HepG2 (cell line): ENCODE results near the gene SNX30.

ENCODE experiments used
- BCL3 ChIP-seq: sonication (generic); formaldehyde crosslinking; IDR thresholded peaks from 2 replicates; pipeline ENCODE4 v1.5.1; 2020; ENCODE audit warnings: mild to moderate bottlenecking, missing genetic modification reagents, moderate library complexity
- CTCF ChIP-seq: sonication (generic); formaldehyde crosslinking; IDR thresholded peaks from 2 replicates; pipeline ENCODE4 v1.5.0; 2020; ENCODE audit warnings: mild to moderate bottlenecking, missing genetic modification reagents, moderate library complexity
- ESRRA ChIP-seq: sonication (generic); formaldehyde crosslinking; IDR thresholded peaks from 2 replicates; pipeline ENCODE4 v1.5.1; 2020; ENCODE audit warnings: mild to moderate bottlenecking, low read depth, missing genetic modification reagents
- EZH2 ChIP-seq: conservative IDR thresholded peaks from 2 replicates; pipeline ENCODE4 v1.6.1; 2012; ENCODE audit warnings: mild to moderate bottlenecking, low read depth, low read length, moderate library complexity
- JUNB ChIP-seq: sonication (generic); formaldehyde crosslinking; IDR thresholded peaks from 2 replicates; pipeline ENCODE4 v1.8.0; 2022; ENCODE audit warnings: missing genetic modification reagents, mild to moderate bottlenecking, borderline replicate concordance
- JUND ChIP-seq: sonication (generic); formaldehyde crosslinking; IDR thresholded peaks from 2 replicates; pipeline ENCODE4 v1.8.0; 2022; ENCODE audit warnings: mild to moderate bottlenecking, missing genetic modification reagents
- KLF13 ChIP-seq: sonication (generic); formaldehyde crosslinking; IDR thresholded peaks from 2 replicates; pipeline ENCODE4 v1.4.0; 2020; ENCODE audit warnings: mild to moderate bottlenecking, missing genetic modification reagents
- POLR2A ChIP-seq, 2 experiments: IDR thresholded peaks; 2 replicates each; pipeline ENCODE4 v1.6.1; 2011; ENCODE audit warnings: low read depth in 2 of 2, low read length in 2 of 2, mild to moderate bottlenecking in 1 of 2, moderate library complexity in 1 of 2; ENCODE audit not compliant: insufficient read depth in 1 of 2
- POLR2AphosphoS5 ChIP-seq: IDR thresholded peaks from 2 replicates; pipeline ENCODE4 v1.6.1; 2012; ENCODE audit warnings: low read depth, low read length
- SMC3 ChIP-seq: IDR thresholded peaks from 2 replicates; pipeline ENCODE4 v1.6.1; 2011; ENCODE audit warnings: low read length, improper control_type of control experiment
- ZNF503 ChIP-seq: sonication (generic); formaldehyde crosslinking; IDR thresholded peaks from 2 replicates; pipeline ENCODE4 v1.4.0; 2020; ENCODE audit warnings: missing genetic modification reagents
- ZNF879 ChIP-seq: sonication (generic); formaldehyde crosslinking; IDR thresholded peaks from 2 replicates; pipeline ENCODE4 v1.8.1; 2023; ENCODE audit warnings: missing genetic modification reagents

- TF ChIP-seq SMC3: no peak
- no peak for TF ChIP-seq ZNF503 (CRISPR knock-in tag)
- no peak for TF ChIP-seq CTCF (CRISPR knock-in tag)
- TF ChIP-seq ESRRA (CRISPR knock-in tag): no peak
- no peak for TF ChIP-seq KLF13 (CRISPR knock-in tag)
- TF ChIP-seq EZH2: no peak
- TF ChIP-seq BCL3 (CRISPR knock-in tag): no peak
- TF ChIP-seq ZNF879 (CRISPR knock-in tag): no peak
- TF ChIP-seq POLR2A (IDR thresholded peaks at IDR 0.05; ENCODE audit: insufficient read depth in 1 of 2, low read depth in 2 of 2, low read length in 2 of 2): no peak
- TF ChIP-seq POLR2AphosphoS5: no peak
- no peak for TF ChIP-seq JUND
- no peak for TF ChIP-seq JUNB (CRISPR knock-in tag)
These were observed 37.9 kb upstream of the SNX30 start for GRCh38 chr9:112712678-112713077.
